HG03045 (cell line): ENCODE results near the gene GALK2.
A peak's percentile ranks its signal among the peaks of the same experiment; 100 is the strongest.

Source experiments
- ATAC-seq: cut with Tn5 transposase; IDR thresholded peaks from one replicate; pipeline ENCODE4 v1.9.1; 2021; ENCODE audit warnings: mild to moderate bottlenecking, moderate library complexity; ENCODE audit not compliant: unreplicated experiment

Gene GALK2

GRCh38 chr15:49169880-49170597, at the start of gene GALK2:
GALK2 (plus strand) TSS chr15:49170247; CDS start chr15:49170323, 76 bp downstream.
- ATAC-seq: peak; percentile 98

- no peak for ATAC-seq
Observed at GRCh38 chr15:49120832-49121231, 49.2 kb upstream of the GALK2 start.

- ATAC-seq: no peak
Observed at GRCh38 chr15:49121901-49122300, 48.1 kb upstream of the GALK2 start.

GRCh38 chr15:49122541-49123062, 47.4 kb upstream of the GALK2 start:
- no peak for ATAC-seq

GRCh38 chr15:49124371-49124770, 45.7 kb upstream of the GALK2 start:
- ATAC-seq: no peak

- ATAC-seq: no peak
Observed at GRCh38 chr15:49131403-49131802, 38.6 kb upstream of the GALK2 start.

- no peak for ATAC-seq
Observed at GRCh38 chr15:49134683-49135341, 35.2 kb upstream of the GALK2 start.

- no peak for ATAC-seq
Observed at GRCh38 chr15:49135342-49135857, 34.6 kb upstream of the GALK2 start.

GRCh38 chr15:49135911-49136310, 34.1 kb upstream of the GALK2 start:
- ATAC-seq: no peak

GRCh38 chr15:49137861-49138260, 32.2 kb upstream of the GALK2 start:
- no peak for ATAC-seq

- no peak for ATAC-seq
Observed at GRCh38 chr15:49145651-49146609, 24.1 kb upstream of the GALK2 start.

- ATAC-seq: no peak
Observed at GRCh38 chr15:49148298-49148697, 21.7 kb upstream of the GALK2 start.

- no peak for ATAC-seq
Observed at GRCh38 chr15:49148727-49149126, 21.3 kb upstream of the GALK2 start.

- no peak for ATAC-seq
Observed at GRCh38 chr15:49151831-49152230, 18.2 kb upstream of the GALK2 start.

- no peak for ATAC-seq
Observed at GRCh38 chr15:49152552-49153312, 17.3 kb upstream of the GALK2 start.

GRCh38 chr15:49154359-49154758, 15.7 kb upstream of the GALK2 start:
- no peak for ATAC-seq

- ATAC-seq: no peak
Observed at GRCh38 chr15:49154799-49155109, 15.3 kb upstream of the GALK2 start.

GRCh38 chr15:49155110-49155833, 14.8 kb upstream of the GALK2 start, which contains the start of gene COPS2:
COPS2 (minus strand) TSS chr15:49155599; CDS start chr15:49155578, 21 bp downstream.
- ATAC-seq: peak; percentile 93

- ATAC-seq: no peak
Observed at GRCh38 chr15:49155834-49156627, 14.0 kb upstream of the GALK2 start.
